NT2/D1 (cell line): ENCODE data around the gene SLC25A41.

Experiments
- SUZ12 ChIP-seq: IDR thresholded peaks from 2 replicates; pipeline ENCODE4 v1.6.1; 2011; ENCODE audit not compliant: insufficient read length, insufficient read depth; ENCODE audit errors: extremely low read depth
- YY1 ChIP-seq: IDR thresholded peaks from 2 replicates; pipeline ENCODE4 v1.6.1; 2011; ENCODE audit not compliant: insufficient read length, insufficient read depth
- ZNF274 ChIP-seq: IDR thresholded peaks from 2 replicates; pipeline ENCODE4 v1.6.1; 2011; ENCODE audit warnings: mild to moderate bottlenecking, low read depth, low read length

DNA sequence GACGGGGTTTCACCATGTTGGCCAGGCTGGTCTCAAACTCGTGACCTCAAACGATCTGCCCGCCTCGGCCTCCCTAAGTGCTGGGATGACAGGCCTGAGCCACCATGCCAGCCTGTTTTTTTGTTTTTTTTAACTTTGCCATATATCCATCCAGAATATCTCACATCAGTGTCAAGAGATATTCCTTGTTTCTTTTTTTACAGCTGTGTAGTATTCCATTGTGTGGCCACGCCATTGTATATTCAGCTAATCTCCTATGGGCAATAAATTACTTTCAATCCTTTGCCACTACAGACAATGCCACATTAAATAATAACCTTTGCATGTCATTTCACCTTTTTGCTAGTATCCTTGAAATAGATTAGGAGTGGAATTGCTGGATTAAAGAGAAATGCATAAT lies 24.2 kb downstream of the SLC25A41 start:
- TF ChIP-seq YY1 (no peak), ZNF274 (no peak), SUZ12 (no peak)
